Fibroblast of lung (primary cell): Measurements from ENCODE around the gene SLC25A42.

Experiments
- CTCF ChIP-seq, 2 donors: IDR thresholded peaks in 1 of 2; conservative IDR thresholded peaks in 1 of 2; 1 replicate in 1 of 2; 2 replicates in 1 of 2; pipeline ENCODE4 v1.5.1; 2011 to 2012; ENCODE audit warnings: low read length in 2 of 2, control low read depth in 1 of 2, inconsistent platforms in 1 of 2, low read depth in 1 of 2, mild to moderate bottlenecking in 1 of 2
- EZH2 ChIP-seq: IDR thresholded peaks from 2 replicates; pipeline ENCODE4 v1.5.1; 2012; ENCODE audit warnings: low read length, control low read depth, mild to moderate bottlenecking; ENCODE audit errors: missing control alignments

- TF ChIP-seq CTCF (conservative IDR thresholded peaks at IDR 0.05 in 1 of 2, IDR thresholded peaks at IDR 0.05 in 1 of 2; ENCODE audit: low read depth in 1 of 2, low read length in 2 of 2) (no peak), EZH2 (no peak)
Observed at GRCh38 chr19:19113040-19113626, 49.3 kb downstream of the SLC25A42 start.
